K562 (cell line): ENCODE results near the gene CFAP73. TPM values are rescaled to one million over a fixed set of nuclear protein-coding genes. Genes with fewer than 3 reads are reported as not detected.

Source experiments
- BDP1 ChIP-seq: IDR thresholded peaks from 3 replicates; pipeline ENCODE4 v1.6.1; 2011; ENCODE audit not compliant: insufficient read length, insufficient read depth
- GMEB1 ChIP-seq: fragments of 250-450 bp; sonication (Bioruptor Pico); IDR thresholded peaks from 2 replicates; pipeline ENCODE4 v1.4.0; 2020; ENCODE audit warnings: mild to moderate bottlenecking
- HEY1 ChIP-seq: fragments of 250-450 bp; sonication (Bioruptor Pico); IDR thresholded peaks from 2 replicates; pipeline ENCODE4 v1.5.0; 2020; ENCODE audit warnings: mild to moderate bottlenecking, moderate library complexity, borderline replicate concordance
- HNRNPUL1 ChIP-seq: fragments of 200-400 bp; formaldehyde crosslinking; IDR thresholded peaks from 2 replicates; pipeline ENCODE4 v1.6.1; 2017; ENCODE audit warnings: low read length
- KAT8 ChIP-seq: fragments of 450-650 bp; IDR thresholded peaks from 2 replicates; pipeline ENCODE4 v1.6.1; 2016; ENCODE audit warnings: low read depth, mild to moderate bottlenecking
- MAFF ChIP-seq: IDR thresholded peaks from 2 replicates; pipeline ENCODE4 v1.6.1; 2012; ENCODE audit warnings: low read length, improper control_type of control experiment
- MIER1 ChIP-seq: fragments of 450-650 bp; IDR thresholded peaks from 2 replicates; pipeline ENCODE4 v1.6.1; 2016; ENCODE audit warnings: antibody characterized with exemption, mild to moderate bottlenecking, low read depth
- MLLT1 ChIP-seq, 2 experiments: fragments of 450-650 bp; IDR thresholded peaks; 2 replicates each; pipeline ENCODE4 v1.6.1; 2016
- PHF20 ChIP-seq: fragments of 450-650 bp; IDR thresholded peaks from 2 replicates; pipeline ENCODE4 v1.6.1; 2018; ENCODE audit not compliant: partially characterized antibody
- SRF ChIP-seq, 2 experiments: fragments of 250-450, 450-650 bp in 1 of 2; sonication (Bioruptor Pico) in 1 of 2; sonication (generic) in 1 of 2; formaldehyde crosslinking; IDR thresholded peaks; 2 replicates each; pipeline versions ENCODE4 v1.5.0 to v1.5.1; 2020 to 2022; ENCODE audit warnings: mild to moderate bottlenecking in 1 of 2, missing genetic modification reagents in 1 of 2
- THRA ChIP-seq: fragments of 450-650 bp; IDR thresholded peaks from 2 replicates; pipeline ENCODE4 v1.6.1; 2017; ENCODE audit warnings: mild to moderate bottlenecking, moderate library complexity
- ZBTB1 ChIP-seq: sonication (generic); formaldehyde crosslinking; IDR thresholded peaks from 2 replicates; pipeline ENCODE4 v1.8.1; 2023; ENCODE audit warnings: missing genetic modification reagents, low read depth, mild to moderate bottlenecking, borderline replicate concordance
- ZNF121 ChIP-seq: sonication (generic); formaldehyde crosslinking; conservative IDR thresholded peaks from 2 replicates; pipeline ENCODE4 v1.8.0; 2022; ENCODE audit warnings: missing genetic modification reagents
- ZNF592 ChIP-seq: fragments of 450-650 bp; IDR thresholded peaks from 2 replicates; pipeline ENCODE4 v1.6.1; 2017; ENCODE audit warnings: antibody characterized with exemption, mild to moderate bottlenecking
- ZNF639 ChIP-seq, 2 experiments: fragments of 200-800 bp in 1 of 2; sonication (Bioruptor generic) in 1 of 2; sonication (generic) in 1 of 2; formaldehyde crosslinking in 1 of 2; IDR thresholded peaks in 1 of 2; conservative IDR thresholded peaks in 1 of 2; 2 replicates each; pipeline versions ENCODE4 v1.5.0 to v1.6.1; 2016 to 2020; ENCODE audit warnings: missing compliant biosample characterization in 1 of 2, missing genetic modification characterization in 1 of 2, missing genetic modification reagents in 1 of 2
- ZNF76 ChIP-seq: fragments of 250-450 bp; sonication (Bioruptor Pico); IDR thresholded peaks from 2 replicates; pipeline ENCODE4 v1.4.0; 2020; ENCODE audit warnings: mild to moderate bottlenecking, moderate library complexity, borderline replicate concordance
- polyA plus RNA-seq, 8 experiments: library from polyadenylated mRNA; depleted of rRNA in 4 of 8; stranded (reverse) in 5 of 8; unstranded in 3 of 8; fragments of >200 nt; fragmentation: Nextera tagmentation in 2 of 8; fragmentation: Illumina TruSeq in 1 of 8; extraction: Ambion mirVana in 2 of 8; extraction: Trizol in 1 of 8; gene quantifications; 2 replicates each; pipeline versions ENCODE4 v1.2.1 to v1.2.3, GENCODE V29; 2011 to 2014; ENCODE audit warnings: inconsistent platforms in 1 of 8, missing spikeins in 1 of 8
- total RNA-seq, 7 experiments: library from RNA; depleted of rRNA in 6 of 7; stranded (reverse); fragments of >200 nt in 6 of 7; fragmentation: Illumina TruSeq in 2 of 7; extraction: Trizol in 2 of 7; gene quantifications; 2 replicates each; pipeline versions ENCODE4 v1.2.1 to v1.2.3, GENCODE V29; 2011 to 2021; ENCODE audit warnings: low replicate concordance in 1 of 7

CFAP73 gene
- total and polyA plus RNA-seq, 9 of the 15 experiments (the other 6 are each of a cell fraction or from before 2014, with no cell fraction given): not detected

GRCh38 chr12:113185180-113186032 lies 35.9 kb downstream of the CFAP73 start, which contains the start of the genes DDX54 and RITA1 (continued):
- TF ChIP-seq THRA: no peak
- TF ChIP-seq ZNF121 (CRISPR knock-in tag): no peak
- TF ChIP-seq ZNF592: peak; percentile 18; the same call in 1 of the 2 replicates
- peak; percentile 35; the same call in 1 of the 2 replicates for TF ChIP-seq MAFF
- peak; percentile 62 for TF ChIP-seq GMEB1
- no peak for TF ChIP-seq HEY1
- TF ChIP-seq PHF20: peak; percentile 88
- TF ChIP-seq HNRNPUL1: no peak
- peak; percentile 74; the same call in 1 of the 2 replicates for TF ChIP-seq ZBTB1 (CRISPR knock-in tag)
- TF ChIP-seq MIER1: no peak
- TF ChIP-seq ZNF76: peak; percentile 30; the same call in 1 of the 2 replicates
- peak; percentile 66 to 79; a peak in 2 of 4 replicates for TF ChIP-seq ZNF639 (CRISPR knock-in tag; conservative IDR thresholded peaks at IDR 0.05 in 1 of 2, IDR thresholded peaks at IDR 0.05 in 1 of 2)
- TF ChIP-seq MLLT1 (IDR thresholded peaks at IDR 0.05): no peak
- TF ChIP-seq SRF (CRISPR knock-in tag; IDR thresholded peaks at IDR 0.05): 0 out of 4 replicates have a peak, but pooled peaks of 1 of the 2 experiments have one; percentile 49
- TF ChIP-seq BDP1: no peak
- no peak for TF ChIP-seq KAT8
